ENCODE data around the gene CTXN1.

CTXN1 gene

DNA sequence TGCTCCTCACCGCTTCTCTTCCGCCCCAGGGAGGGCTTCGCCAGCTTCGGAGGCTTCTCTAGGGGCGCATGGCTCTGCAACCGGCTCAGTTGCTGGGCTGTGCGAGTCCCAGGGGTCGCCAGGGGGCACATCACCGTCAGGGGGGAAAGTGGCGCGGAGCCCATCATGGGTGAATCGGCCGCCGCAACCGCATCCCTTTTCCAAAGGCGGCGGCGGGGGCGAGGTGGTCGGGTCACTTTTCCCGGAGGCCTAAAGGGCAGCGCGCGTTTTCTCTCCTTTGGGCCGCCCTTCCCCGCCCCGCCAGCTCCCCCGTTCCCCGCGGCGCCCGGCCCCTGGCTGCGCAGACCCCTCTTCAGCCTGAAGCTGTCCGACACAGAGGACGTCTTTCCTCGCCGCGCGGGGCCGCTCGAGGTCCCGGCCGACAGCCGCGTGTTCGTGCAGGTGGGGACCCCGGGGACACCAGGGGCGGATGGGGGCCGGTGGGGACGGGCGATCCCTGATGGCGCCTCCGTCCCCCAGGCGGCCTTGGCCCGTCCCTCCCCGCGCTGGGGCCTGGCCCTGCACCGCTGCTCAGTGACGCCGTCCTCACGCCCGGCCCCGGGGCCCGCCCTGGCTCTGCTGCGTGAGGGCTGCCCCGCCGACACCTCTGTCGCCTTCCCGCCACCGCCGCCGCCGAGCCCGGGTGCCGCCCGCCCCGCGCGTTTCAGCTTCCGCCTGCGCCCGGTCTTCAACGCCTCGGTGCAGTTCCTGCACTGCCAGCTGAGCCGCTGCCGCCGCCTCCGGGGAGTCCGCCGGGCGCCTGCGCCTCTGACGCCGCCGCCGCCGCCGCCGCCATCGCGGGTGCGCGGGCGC lies 9.6 kb downstream of the CTXN1 start (continued):
- TF ChIP-seq, protein P1, sequence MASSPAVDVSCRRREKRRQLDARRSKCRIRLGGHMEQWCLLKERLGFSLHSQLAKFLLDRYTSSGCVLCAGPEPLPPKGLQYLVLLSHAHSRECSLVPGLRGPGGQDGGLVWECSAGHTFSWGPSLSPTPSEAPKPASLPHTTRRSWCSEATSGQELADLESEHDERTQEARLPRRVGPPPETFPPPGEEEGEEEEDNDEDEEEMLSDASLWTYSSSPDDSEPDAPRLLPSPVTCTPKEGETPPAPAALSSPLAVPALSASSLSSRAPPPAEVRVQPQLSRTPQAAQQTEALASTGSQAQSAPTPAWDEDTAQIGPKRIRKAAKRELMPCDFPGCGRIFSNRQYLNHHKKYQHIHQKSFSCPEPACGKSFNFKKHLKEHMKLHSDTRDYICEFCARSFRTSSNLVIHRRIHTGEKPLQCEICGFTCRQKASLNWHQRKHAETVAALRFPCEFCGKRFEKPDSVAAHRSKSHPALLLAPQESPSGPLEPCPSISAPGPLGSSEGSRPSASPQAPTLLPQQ (tag by site-specific recombination; IDR thresholded peaks at IDR 0.05), result peak; percentile 66; the same call in 1 of the 2 replicates
- no peak for TF ChIP-seq BCL11A (tag by site-specific recombination; IDR thresholded peaks at IDR 0.05; ENCODE audit: low read depth)
- TF ChIP-seq, protein P2, sequence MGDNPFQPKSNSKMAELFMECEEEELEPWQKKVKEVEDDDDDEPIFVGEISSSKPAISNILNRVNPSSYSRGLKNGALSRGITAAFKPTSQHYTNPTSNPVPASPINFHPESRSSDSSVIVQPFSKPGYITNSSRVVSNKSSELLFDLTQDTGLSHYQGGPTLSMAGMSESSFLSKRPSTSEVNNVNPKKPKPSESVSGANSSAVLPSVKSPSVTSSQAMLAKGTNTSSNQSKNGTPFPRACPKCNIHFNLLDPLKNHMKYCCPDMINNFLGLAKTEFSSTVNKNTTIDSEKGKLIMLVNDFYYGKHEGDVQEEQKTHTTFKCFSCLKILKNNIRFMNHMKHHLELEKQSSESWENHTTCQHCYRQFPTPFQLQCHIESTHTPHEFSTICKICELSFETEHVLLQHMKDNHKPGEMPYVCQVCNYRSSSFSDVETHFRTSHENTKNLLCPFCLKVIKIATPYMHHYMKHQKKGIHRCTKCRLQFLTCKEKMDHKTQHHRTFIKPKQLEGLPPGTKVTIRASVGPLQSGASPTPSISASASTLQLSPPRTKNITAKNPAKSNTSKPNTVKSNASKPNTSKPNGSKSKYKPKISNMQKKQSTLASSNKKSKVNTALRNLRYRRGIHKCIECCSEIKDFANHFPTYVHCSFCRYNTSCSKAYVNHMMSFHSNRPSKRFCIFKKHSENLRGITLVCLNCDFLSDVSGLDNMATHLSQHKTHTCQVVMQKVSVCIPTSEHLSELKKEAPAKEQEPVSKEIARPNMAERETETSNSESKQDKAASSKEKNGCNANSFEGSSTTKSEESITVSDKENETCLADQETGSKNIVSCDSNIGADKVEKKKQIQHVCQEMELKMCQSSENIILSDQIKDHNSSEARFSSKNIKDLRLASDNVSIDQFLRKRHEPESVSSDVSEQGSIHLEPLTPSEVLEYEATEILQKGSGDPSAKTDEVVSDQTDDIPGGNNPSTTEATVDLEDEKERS (tag by site-specific recombination; IDR thresholded peaks at IDR 0.05), result no peak
- TF ChIP-seq, protein P3, sequence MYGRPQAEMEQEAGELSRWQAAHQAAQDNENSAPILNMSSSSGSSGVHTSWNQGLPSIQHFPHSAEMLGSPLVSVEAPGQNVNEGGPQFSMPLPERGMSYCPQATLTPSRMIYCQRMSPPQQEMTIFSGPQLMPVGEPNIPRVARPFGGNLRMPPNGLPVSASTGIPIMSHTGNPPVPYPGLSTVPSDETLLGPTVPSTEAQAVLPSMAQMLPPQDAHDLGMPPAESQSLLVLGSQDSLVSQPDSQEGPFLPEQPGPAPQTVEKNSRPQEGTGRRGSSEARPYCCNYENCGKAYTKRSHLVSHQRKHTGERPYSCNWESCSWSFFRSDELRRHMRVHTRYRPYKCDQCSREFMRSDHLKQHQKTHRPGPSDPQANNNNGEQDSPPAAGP (tag by site-specific recombination; IDR thresholded peaks at IDR 0.05), result peak; percentile 54; the same call in 1 of the 2 replicates
- TF ChIP-seq ZNF133 (tag by site-specific recombination; IDR thresholded peaks at IDR 0.05), result no peak
- TF ChIP-seq ZNF830 (tag by site-specific recombination; IDR thresholded peaks at IDR 0.05; ENCODE audit: low read depth), result no peak
- TF ChIP-seq ZNF394 (tag by site-specific recombination; IDR thresholded peaks at IDR 0.05; ENCODE audit: borderline replicate concordance), result no peak
- TF ChIP-seq ZNF114 (tag by site-specific recombination; IDR thresholded peaks at IDR 0.05), result no peak
- no peak for TF ChIP-seq OVOL3 (tag by site-specific recombination; IDR thresholded peaks at IDR 0.05)
- no peak for TF ChIP-seq ZIC2 (tag by site-specific recombination; IDR thresholded peaks at IDR 0.05)
- TF ChIP-seq ZNF157 (tag by site-specific recombination; IDR thresholded peaks at IDR 0.05), result no peak
- TF ChIP-seq, protein P4, sequence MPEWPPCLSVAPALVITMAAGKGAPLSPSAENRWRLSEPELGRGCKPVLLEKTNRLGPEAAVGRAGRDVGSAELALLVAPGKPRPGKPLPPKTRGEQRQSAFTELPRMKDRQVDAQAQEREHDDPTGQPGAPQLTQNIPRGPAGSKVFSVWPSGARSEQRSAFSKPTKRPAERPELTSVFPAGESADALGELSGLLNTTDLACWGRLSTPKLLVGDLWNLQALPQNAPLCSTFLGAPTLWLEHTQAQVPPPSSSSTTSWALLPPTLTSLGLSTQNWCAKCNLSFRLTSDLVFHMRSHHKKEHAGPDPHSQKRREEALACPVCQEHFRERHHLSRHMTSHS (tag by site-specific recombination; IDR thresholded peaks at IDR 0.05), result no peak
- TF ChIP-seq FEZF1 (tag by site-specific recombination; IDR thresholded peaks at IDR 0.05), result no peak
- TF ChIP-seq ZNF169 (tag by site-specific recombination; IDR thresholded peaks at IDR 0.05), result no peak
- TF ChIP-seq, protein P5, sequence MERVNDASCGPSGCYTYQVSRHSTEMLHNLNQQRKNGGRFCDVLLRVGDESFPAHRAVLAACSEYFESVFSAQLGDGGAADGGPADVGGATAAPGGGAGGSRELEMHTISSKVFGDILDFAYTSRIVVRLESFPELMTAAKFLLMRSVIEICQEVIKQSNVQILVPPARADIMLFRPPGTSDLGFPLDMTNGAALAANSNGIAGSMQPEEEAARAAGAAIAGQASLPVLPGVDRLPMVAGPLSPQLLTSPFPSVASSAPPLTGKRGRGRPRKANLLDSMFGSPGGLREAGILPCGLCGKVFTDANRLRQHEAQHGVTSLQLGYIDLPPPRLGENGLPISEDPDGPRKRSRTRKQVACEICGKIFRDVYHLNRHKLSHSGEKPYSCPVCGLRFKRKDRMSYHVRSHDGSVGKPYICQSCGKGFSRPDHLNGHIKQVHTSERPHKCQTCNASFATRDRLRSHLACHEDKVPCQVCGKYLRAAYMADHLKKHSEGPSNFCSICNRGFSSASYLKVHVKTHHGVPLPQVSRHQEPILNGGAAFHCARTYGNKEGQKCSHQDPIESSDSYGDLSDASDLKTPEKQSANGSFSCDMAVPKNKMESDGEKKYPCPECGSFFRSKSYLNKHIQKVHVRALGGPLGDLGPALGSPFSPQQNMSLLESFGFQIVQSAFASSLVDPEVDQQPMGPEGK (tag by site-specific recombination; IDR thresholded peaks at IDR 0.05), result peak; percentile 18
- no peak for TF ChIP-seq ZNF140 (tag by site-specific recombination; IDR thresholded peaks at IDR 0.05)
- no peak for TF ChIP-seq SP3 (tag by site-specific recombination; IDR thresholded peaks at IDR 0.05)
- peak; percentile 46; the same call in 1 of the 2 replicates for TF ChIP-seq BCL11B (tag by site-specific recombination; IDR thresholded peaks at IDR 0.05; ENCODE audit: low read depth)
- peak; percentile 58 for TF ChIP-seq GLIS2 (tag by site-specific recombination; IDR thresholded peaks at IDR 0.05)
- TF ChIP-seq ZNF654 (tag by site-specific recombination; IDR thresholded peaks at IDR 0.05; ENCODE audit: low read depth), result no peak
- no peak for TF ChIP-seq ZNF610 (tag by site-specific recombination; IDR thresholded peaks at IDR 0.05; ENCODE audit: borderline replicate concordance)
- TF ChIP-seq ZNF423 (tag by site-specific recombination; IDR thresholded peaks at IDR 0.05), result no peak
- TF ChIP-seq ZNF600 (tag by site-specific recombination; IDR thresholded peaks at IDR 0.05), result no peak
- TF ChIP-seq, protein P6, sequence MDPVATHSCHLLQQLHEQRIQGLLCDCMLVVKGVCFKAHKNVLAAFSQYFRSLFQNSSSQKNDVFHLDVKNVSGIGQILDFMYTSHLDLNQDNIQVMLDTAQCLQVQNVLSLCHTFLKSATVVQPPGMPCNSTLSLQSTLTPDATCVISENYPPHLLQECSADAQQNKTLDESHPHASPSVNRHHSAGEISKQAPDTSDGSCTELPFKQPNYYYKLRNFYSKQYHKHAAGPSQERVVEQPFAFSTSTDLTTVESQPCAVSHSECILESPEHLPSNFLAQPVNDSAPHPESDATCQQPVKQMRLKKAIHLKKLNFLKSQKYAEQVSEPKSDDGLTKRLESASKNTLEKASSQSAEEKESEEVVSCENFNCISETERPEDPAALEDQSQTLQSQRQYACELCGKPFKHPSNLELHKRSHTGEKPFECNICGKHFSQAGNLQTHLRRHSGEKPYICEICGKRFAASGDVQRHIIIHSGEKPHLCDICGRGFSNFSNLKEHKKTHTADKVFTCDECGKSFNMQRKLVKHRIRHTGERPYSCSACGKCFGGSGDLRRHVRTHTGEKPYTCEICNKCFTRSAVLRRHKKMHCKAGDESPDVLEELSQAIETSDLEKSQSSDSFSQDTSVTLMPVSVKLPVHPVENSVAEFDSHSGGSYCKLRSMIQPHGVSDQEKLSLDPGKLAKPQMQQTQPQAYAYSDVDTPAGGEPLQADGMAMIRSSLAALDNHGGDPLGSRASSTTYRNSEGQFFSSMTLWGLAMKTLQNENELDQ (tag by site-specific recombination; IDR thresholded peaks at IDR 0.05; ENCODE audit: low read depth), result no peak
- TF ChIP-seq SP2 (tag by site-specific recombination; IDR thresholded peaks at IDR 0.05), result peak; percentile 46
- TF ChIP-seq, protein P7, sequence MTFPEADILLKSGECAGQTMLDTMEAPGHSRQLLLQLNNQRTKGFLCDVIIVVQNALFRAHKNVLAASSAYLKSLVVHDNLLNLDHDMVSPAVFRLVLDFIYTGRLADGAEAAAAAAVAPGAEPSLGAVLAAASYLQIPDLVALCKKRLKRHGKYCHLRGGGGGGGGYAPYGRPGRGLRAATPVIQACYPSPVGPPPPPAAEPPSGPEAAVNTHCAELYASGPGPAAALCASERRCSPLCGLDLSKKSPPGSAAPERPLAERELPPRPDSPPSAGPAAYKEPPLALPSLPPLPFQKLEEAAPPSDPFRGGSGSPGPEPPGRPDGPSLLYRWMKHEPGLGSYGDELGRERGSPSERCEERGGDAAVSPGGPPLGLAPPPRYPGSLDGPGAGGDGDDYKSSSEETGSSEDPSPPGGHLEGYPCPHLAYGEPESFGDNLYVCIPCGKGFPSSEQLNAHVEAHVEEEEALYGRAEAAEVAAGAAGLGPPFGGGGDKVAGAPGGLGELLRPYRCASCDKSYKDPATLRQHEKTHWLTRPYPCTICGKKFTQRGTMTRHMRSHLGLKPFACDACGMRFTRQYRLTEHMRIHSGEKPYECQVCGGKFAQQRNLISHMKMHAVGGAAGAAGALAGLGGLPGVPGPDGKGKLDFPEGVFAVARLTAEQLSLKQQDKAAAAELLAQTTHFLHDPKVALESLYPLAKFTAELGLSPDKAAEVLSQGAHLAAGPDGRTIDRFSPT (tag by site-specific recombination; IDR thresholded peaks at IDR 0.05), result no peak
